Naive thymus-derived CD4-positive, alpha-beta T cell (primary cell): Measurements from ENCODE around the gene RILP. TPM values are rescaled to one million over a fixed set of nuclear protein-coding genes. Genes with fewer than 3 reads are reported as not detected.
"Not testable (repeated sequence)": the region's sequence is repeated elsewhere in the genome, so short reads cannot be mapped to it uniquely, and the experiment has no call there.

Source experiments
- ATAC-seq: fragments of 150-1000 bp; cut with Tn5 transposase; 2 replicates; pipeline ENCODE4 v1.10.0; 2021; ENCODE audit warnings: mild to moderate bottlenecking, moderate library complexity
- CTCF ChIA-PET: fragments of 350-600 bp; sonication (Branson Sonifier 250); formaldehyde crosslinking; loops from one replicate; lab custom pipeline; 2021; ENCODE audit warnings: antibody characterized with exemption; lab: Charles Lee
- POLR2A ChIA-PET: fragments of 350-600 bp; sonication (Branson Sonifier 250); formaldehyde crosslinking; loops from one replicate; lab custom pipeline; 2021; ENCODE audit warnings: antibody characterized with exemption, inconsistent platforms; lab: Charles Lee
- DNase-seq, 9 donors: peaks; one replicate each; pipeline versions ENCODE4 v3.0.0 to v3.0.0-alpha.2; 2020 to 2022; ENCODE audit warnings: mixed read lengths in 1 of 9
- H3K27ac ChIP-seq: one replicate; pipeline ENCODE4 v1.7.0; 2013; ENCODE audit warnings: mild to moderate bottlenecking, low read depth, low read length, moderate library complexity
- H3K27me3 ChIP-seq, 2 donors: one replicate each; pipeline ENCODE4 v1.7.0; 2013; ENCODE audit warnings: low read length in 2 of 2, mild to moderate bottlenecking in 2 of 2, moderate library complexity in 2 of 2; ENCODE audit not compliant: control insufficient read depth in 2 of 2, insufficient read depth in 2 of 2
- H3K36me3 ChIP-seq, 3 experiments: 1 replicate in 2 of 3; 2 replicates in 1 of 3; pipeline ENCODE4 v1.7.0; 2013; ENCODE audit warnings: low read length in 3 of 3, mild to moderate bottlenecking in 3 of 3, moderate library complexity in 1 of 3; ENCODE audit not compliant: insufficient read depth in 3 of 3, control insufficient read depth in 2 of 3
- H3K4me1 ChIP-seq, 2 donors: one replicate each; pipeline ENCODE4 v1.7.0; 2013; ENCODE audit warnings: low read length in 2 of 2, mild to moderate bottlenecking in 2 of 2, moderate library complexity in 1 of 2; ENCODE audit not compliant: control insufficient read depth in 2 of 2, insufficient read depth in 2 of 2
- H3K4me3 ChIP-seq: 2 replicates; pipeline ENCODE4 v1.7.0; 2013; ENCODE audit warnings: mild to moderate bottlenecking, low read length
- H3K9me3 ChIP-seq, 3 experiments: 1 replicate in 2 of 3; 2 replicates in 1 of 3; pipeline ENCODE4 v1.7.0; 2013; ENCODE audit warnings: low read length in 3 of 3; ENCODE audit not compliant: control insufficient read depth in 2 of 3
- H3K27ac Mint-ChIP-seq, 9 donors: one replicate each; pipeline ENCODE4 v1.8.0; 2020 to 2022; ENCODE audit warnings: mixed read lengths in 9 of 9, mild to moderate bottlenecking in 8 of 9, moderate library complexity in 5 of 9, inconsistent platforms in 2 of 9
- H3K27me3 Mint-ChIP-seq, 5 donors: one replicate each; pipeline ENCODE4 v1.8.0; 2021 to 2022; ENCODE audit warnings: mixed read lengths in 5 of 5, mild to moderate bottlenecking in 1 of 5
- H3K36me3 Mint-ChIP-seq, 5 donors: one replicate each; pipeline ENCODE4 v1.8.0; 2020 to 2022; ENCODE audit warnings: mixed read lengths in 5 of 5, mild to moderate bottlenecking in 3 of 5, inconsistent platforms in 1 of 5
- H3K4me1 Mint-ChIP-seq, 7 donors: one replicate each; pipeline ENCODE4 v1.8.0; 2020 to 2022; ENCODE audit warnings: mixed read lengths in 7 of 7, mild to moderate bottlenecking in 3 of 7, inconsistent platforms in 1 of 7
- H3K4me3 Mint-ChIP-seq, 10 donors: one replicate each; pipeline ENCODE4 v1.8.0; 2020 to 2022; ENCODE audit warnings: mild to moderate bottlenecking in 10 of 10, mixed read lengths in 10 of 10, moderate library complexity in 6 of 10, inconsistent platforms in 2 of 10
- H3K9me3 Mint-ChIP-seq, 11 donors: one replicate each; pipeline ENCODE4 v1.8.0; 2020 to 2022; ENCODE audit warnings: mixed read lengths in 11 of 11, mild to moderate bottlenecking in 4 of 11, inconsistent platforms in 1 of 11, moderate library complexity in 1 of 11
- intact Hi-C, 2 donors: fragments of 100-400 bp; cut with micrococcal nuclease; formaldehyde crosslinking; loops; one replicate each; pipeline ENCODE4 v1.15.1; 2023
- polyA plus RNA-seq, 2 donors: library from polyadenylated mRNA; unstranded; fragments of 300-500 nt; fragmentation: Illumina TruSeq; gene quantifications; one replicate each; pipeline ENCODE4 v1.2.3, GENCODE V29; 2021
- total RNA-seq, 6 experiments: library from RNA in 5 of 6; stranded (reverse) in 5 of 6; gene quantifications; 1 replicate in 5 of 6; 2 replicates in 1 of 6; pipeline ENCODE4 v1.2.3 and lab custom pipeline; 2021 to 2026

Gene RILP
- total and polyA plus RNA-seq, 7 experiments from 2014 or later, result 2.1 to 8.7 (median 3.0) TPM

DNA sequence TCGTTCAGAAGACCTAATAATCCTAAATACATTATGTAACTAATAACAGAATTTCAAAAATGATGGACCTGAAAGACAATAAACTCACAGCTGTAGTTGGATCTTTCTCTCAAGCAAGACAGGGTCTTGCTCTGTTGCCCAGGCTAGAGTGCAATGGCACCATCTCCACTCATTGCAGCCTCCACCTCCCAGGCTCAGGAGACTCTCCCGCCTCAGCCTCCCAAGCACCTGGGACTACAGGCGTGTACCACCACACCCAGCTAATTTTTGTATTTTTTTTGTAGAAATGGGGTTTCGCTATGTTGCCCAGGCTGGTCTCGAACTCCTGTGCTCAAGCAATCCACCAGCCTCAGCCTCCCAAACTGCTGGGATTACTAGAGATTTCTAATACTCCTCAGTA is 14.3 kb upstream of the RILP start:
- ATAC-seq, H3K27me3 Mint-ChIP-seq, intact Hi-C loops, CTCF ChIA-PET, H3K9me3 Mint-ChIP-seq, H3K27ac ChIP-seq, H3K4me3 ChIP-seq, H3K9me3 ChIP-seq, H3K4me3 Mint-ChIP-seq, H3K27me3 ChIP-seq, H3K4me1 ChIP-seq, DNase-seq: not testable (repeated sequence)
- H3K27ac Mint-ChIP-seq, result peak overlapping the region in 1 of 9 donors; percentile 38
- POLR2A ChIA-PET, result interaction anchor here (0.8 kb wide), 1 partner anchor 15 kb away, joined by 3 read pairs; no protein-coding TSS in a partner anchor
- H3K4me1 Mint-ChIP-seq, result peaks cover 6 to 18% (median 12%) of the 10 kb centered on the region in 7 donors
- peaks cover 13 to 45% (median 33%) of the 10 kb centered on the region in 5 donors for H3K36me3 Mint-ChIP-seq
- H3K36me3 ChIP-seq, result peaks cover 31 to 88% (median 35%) of the 10 kb centered on the region in 3 experiments

DNA sequence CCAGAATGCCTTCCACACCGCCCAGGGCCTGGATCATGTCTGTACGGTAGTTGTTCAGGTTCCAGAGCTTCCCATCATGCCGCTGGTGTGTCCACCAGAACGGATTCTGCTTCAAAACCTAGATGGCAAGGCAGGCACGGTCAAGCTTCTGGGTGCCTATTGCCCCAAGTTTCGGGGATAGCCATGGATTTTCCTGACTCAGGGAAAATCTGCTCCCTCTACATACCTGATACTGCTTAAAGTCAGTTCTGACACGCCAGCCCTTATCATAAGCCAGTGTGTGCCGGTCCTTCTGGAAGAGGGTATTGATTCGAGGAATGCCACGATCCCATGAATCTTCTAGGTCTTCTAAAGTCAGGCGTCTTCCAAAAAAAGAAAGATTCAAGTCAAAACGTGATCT is 11.4 kb upstream of the RILP start:
- peaks cover 0 to 12% (median 4%) of the 10 kb centered on the region in 7 donors for H3K4me1 Mint-ChIP-seq
- Histone ChIP-seq H3K4me1 (no peaks in the 10 kb centered on the region), H3K36me3 (peaks cover 51 to 89% (median 51%) of the 10 kb centered on the region in 3 experiments), H3K27ac (no peak overlapping the region), H3K4me3 (no peak overlapping the region), H3K9me3 (no peaks in the 10 kb centered on the region), H3K27me3 (no peaks in the 10 kb centered on the region)
- no peak for ATAC-seq
- intact Hi-C loops, result no loop called here
- H3K36me3 Mint-ChIP-seq, result peaks cover 21 to 58% (median 45%) of the 10 kb centered on the region in 5 donors
- POLR2A ChIA-PET, result interaction anchor here (0.6 kb wide), 1 partner anchor 15 kb away, joined by 3 read pairs; the partner anchor contains the start of gene SCARF1
- CTCF ChIA-PET, result interaction anchor here (1.6 kb wide), 2 partner anchors 9 to 11 kb away, joined by 4 to 6 read pairs; partner anchors contain the start of gene RILP
- H3K9me3 Mint-ChIP-seq, result peaks cover 0 to 2% (median 0%) of the 10 kb centered on the region in 11 donors
- no peak for DNase-seq
- no peaks in the 10 kb centered on the region for H3K27me3 Mint-ChIP-seq
- H3K4me3 Mint-ChIP-seq, result no peak overlapping the region
- no peak overlapping the region for H3K27ac Mint-ChIP-seq

DNA sequence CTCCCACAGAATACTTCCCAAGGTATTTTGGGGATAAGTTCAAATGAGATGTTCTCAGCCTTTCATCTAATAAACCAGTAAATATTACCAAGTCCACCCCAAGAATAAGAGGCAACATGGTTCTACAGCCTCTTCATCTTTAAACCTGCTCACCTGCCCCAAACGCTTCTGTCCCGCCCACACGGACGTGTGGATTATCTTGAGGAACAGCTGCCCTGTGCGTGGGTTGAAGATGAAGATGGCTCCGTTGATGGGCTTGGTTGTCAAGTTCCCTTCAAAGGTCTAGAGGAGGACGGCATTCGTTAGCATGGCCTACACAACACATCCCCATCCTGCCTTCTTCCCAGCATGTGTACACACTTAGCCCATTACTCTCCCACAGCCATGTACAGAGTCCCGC is 8.4 kb upstream of the RILP start:
- ATAC-seq (no peak), DNase-seq (peak in 1 of 9 donors; percentile 8)
- Histone ChIP-seq H3K4me3 (no peak overlapping the region), H3K9me3 (no peaks in the 10 kb centered on the region), H3K36me3 (peaks cover 66 to 96% (median 75%) of the 10 kb centered on the region in 3 experiments), H3K4me1 (no peaks in the 10 kb centered on the region), H3K27me3 (no peaks in the 10 kb centered on the region), H3K27ac (no peak overlapping the region)
- Mint-ChIP-seq H3K27ac (peak overlapping the region in 2 of 9 donors; percentile 47 to 68), H3K9me3 (peaks cover 0 to 2% (median 0%) of the 10 kb centered on the region in 11 donors), H3K4me3 (no peak overlapping the region), H3K27me3 (no peaks in the 10 kb centered on the region), H3K36me3 (peaks cover 25 to 73% (median 58%) of the 10 kb centered on the region in 5 donors), H3K4me1 (peaks cover 0 to 10% (median 3%) of the 10 kb centered on the region in 7 donors)
- ChIA-PET CTCF (interaction anchor here (1.7 kb wide), 1 partner anchor 10 kb away, joined by 4 read pairs; no protein-coding TSS in a partner anchor), POLR2A (interaction anchor here (0.9 to 1.1 kb wide), 2 partner anchors 11 to 19 kb away, joined by 3 to 6 read pairs; no protein-coding TSS in a partner anchor)
- intact Hi-C loops, result no loop called here

DNA sequence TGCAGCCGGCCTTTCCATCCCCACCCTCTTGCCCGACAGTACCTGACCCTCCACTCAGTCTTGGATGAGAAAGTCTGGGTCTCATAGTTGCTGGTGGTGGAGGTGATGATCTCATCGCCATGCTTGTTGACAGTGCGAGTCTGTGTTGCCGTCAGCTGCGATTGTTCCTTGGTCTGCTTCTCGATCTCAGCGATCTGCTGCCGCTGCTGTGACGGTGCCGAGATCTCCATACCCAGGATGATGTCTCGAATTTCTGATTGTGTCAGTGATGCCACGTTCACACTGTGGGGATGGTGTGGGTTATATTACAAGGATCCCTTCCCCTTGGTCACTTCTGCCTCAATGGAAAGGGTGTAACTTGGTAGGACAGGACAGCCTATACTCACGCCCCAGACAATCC is 4.1 kb upstream of the RILP start:
- Mint-ChIP-seq H3K4me3 (no peak overlapping the region), H3K27ac (peak overlapping the region in 4 of 9 donors; percentile 6 to 62 (median 53)), H3K27me3 (no peaks in the 10 kb centered on the region), H3K9me3 (no peaks in the 10 kb centered on the region), H3K36me3 (peaks cover 16 to 52% (median 39%) of the 10 kb centered on the region in 5 donors), H3K4me1 (peaks cover 0 to 14% (median 4%) of the 10 kb centered on the region in 7 donors)
- Histone ChIP-seq H3K36me3 (peaks cover 51 to 86% (median 52%) of the 10 kb centered on the region in 3 experiments), H3K4me1 (peaks cover 0 to 6% of the 10 kb centered on the region in 2 donors), H3K27me3 (no peaks in the 10 kb centered on the region), H3K9me3 (no peaks in the 10 kb centered on the region), H3K27ac (no peak overlapping the region), H3K4me3 (no peak overlapping the region)
- DNase-seq (no peak), ATAC-seq (no peak)
- ChIA-PET CTCF (no interaction called here), POLR2A (no interaction called here)
- intact Hi-C loops, result no loop called here

DNA sequence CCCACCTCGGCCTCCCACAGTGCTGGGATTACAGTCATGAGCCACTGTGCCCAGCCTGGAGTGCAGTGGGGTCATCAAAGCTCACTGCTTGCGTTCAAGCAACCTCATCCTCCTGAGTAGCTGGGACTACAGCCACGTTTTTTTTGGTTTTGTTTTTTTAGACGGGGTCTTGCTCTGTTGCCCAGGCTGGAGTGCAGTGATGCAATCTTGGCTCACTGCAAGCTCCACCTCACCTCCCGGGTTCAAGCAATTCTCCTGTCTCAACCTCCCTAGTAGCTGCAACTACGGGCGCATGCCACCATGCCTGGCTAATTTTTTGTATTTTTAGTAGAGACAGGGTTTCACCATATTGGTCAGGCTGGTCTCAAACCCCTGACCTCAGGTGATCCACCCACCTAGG is 3.1 kb upstream of the RILP start:
- H3K4me3 ChIP-seq, intact Hi-C loops, H3K4me3 Mint-ChIP-seq, H3K9me3 ChIP-seq, DNase-seq, H3K27me3 Mint-ChIP-seq, H3K27me3 ChIP-seq, H3K9me3 Mint-ChIP-seq, ATAC-seq, H3K27ac ChIP-seq: not testable (repeated sequence)
- H3K36me3 Mint-ChIP-seq, result peaks cover 16 to 42% (median 30%) of the 10 kb centered on the region in 5 donors
- ChIA-PET CTCF (interaction anchor here (0.6 to 0.7 kb wide), 3 partner anchors 31 to 430 kb away, joined by 4 to 9 read pairs (median 4); no protein-coding TSS in a partner anchor), POLR2A (interaction anchor here (0.7 to 1.5 kb wide), 3 partner anchors 21 to 31 kb away, joined by 3 to 4 read pairs (median 4); partner anchors contain the start of gene PRPF8)
- peaks cover 43 to 77% (median 44%) of the 10 kb centered on the region in 3 experiments for H3K36me3 ChIP-seq
- peak overlapping the region in 3 of 9 donors; percentile 59 to 83 (median 63) for H3K27ac Mint-ChIP-seq
- H3K4me1 ChIP-seq, result peaks cover 6 to 11% of the 10 kb centered on the region in 2 donors
- H3K4me1 Mint-ChIP-seq, result peaks cover 0 to 14% (median 4%) of the 10 kb centered on the region in 7 donors

DNA sequence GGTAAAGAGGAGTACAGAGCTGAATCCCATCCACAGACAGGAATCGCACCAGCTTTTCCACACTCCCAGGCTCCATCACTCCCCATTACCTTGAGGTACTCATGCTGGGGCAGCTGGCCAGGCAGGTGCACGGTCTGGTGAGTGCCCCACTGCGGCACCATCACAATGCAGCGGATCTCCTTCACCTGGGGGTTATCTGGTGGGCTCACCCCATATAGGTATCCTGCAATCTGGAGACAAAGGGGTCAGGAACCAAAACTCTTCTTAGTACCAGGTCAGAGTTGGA is 1.8 kb upstream of the RILP start:
- DNase-seq (no peak), ATAC-seq (no peak)
- ChIA-PET CTCF (interaction anchor here (1.0 kb wide), 1 partner anchor 15 kb away, joined by 5 read pairs; no protein-coding TSS in a partner anchor), POLR2A (no interaction called here)
- H3K27ac ChIP-seq, result no peak overlapping the region
- intact Hi-C loops, result no loop called here
- Mint-ChIP-seq H3K27ac (peak overlapping the region in 1 of 9 donors; percentile 50), H3K4me1 (peaks cover 0 to 20% (median 5%) of the 10 kb centered on the region in 7 donors), H3K27me3 (no peaks in the 10 kb centered on the region), H3K36me3 (peaks cover 8 to 34% (median 21%) of the 10 kb centered on the region in 5 donors), H3K9me3 (no peaks in the 10 kb centered on the region), H3K4me3 (no peak overlapping the region)
- peaks cover 6 to 11% of the 10 kb centered on the region in 2 donors for H3K4me1 ChIP-seq
- no peak overlapping the region for H3K4me3 ChIP-seq
- H3K36me3 ChIP-seq, result peaks cover 36 to 64% (median 37%) of the 10 kb centered on the region in 3 experiments
- H3K27me3 ChIP-seq, result no peaks in the 10 kb centered on the region
- H3K9me3 ChIP-seq, result no peaks in the 10 kb centered on the region
